ENCODE data around the gene UBE2L6.

DNA sequence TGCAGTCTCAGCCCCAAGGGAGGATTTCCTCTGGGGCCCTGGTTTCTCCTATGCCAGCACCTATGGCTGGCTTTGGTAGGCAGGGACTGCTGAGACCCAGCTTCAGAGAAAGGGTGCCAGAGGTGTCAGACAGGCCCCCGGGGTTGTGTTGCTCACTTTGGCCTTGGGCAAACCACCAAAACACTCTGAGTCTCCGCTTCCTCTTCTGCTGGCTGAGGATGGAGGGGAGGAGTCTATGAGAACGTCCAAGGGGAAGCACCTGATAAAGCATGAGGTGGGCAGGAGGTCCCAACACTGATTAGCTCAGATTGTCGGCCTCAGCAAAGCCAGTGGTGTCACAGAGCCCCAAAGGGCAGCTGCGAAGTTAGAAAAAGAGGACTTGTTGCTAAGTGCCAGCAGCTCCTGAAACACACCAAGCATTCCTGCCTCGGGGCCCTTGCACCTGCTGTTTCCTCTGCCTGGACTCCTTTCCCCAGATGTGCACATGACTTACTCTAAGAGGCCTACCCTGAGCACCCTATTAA lies 19.6 kb downstream of the UBE2L6 start:
- TF ChIP-seq, protein P1, sequence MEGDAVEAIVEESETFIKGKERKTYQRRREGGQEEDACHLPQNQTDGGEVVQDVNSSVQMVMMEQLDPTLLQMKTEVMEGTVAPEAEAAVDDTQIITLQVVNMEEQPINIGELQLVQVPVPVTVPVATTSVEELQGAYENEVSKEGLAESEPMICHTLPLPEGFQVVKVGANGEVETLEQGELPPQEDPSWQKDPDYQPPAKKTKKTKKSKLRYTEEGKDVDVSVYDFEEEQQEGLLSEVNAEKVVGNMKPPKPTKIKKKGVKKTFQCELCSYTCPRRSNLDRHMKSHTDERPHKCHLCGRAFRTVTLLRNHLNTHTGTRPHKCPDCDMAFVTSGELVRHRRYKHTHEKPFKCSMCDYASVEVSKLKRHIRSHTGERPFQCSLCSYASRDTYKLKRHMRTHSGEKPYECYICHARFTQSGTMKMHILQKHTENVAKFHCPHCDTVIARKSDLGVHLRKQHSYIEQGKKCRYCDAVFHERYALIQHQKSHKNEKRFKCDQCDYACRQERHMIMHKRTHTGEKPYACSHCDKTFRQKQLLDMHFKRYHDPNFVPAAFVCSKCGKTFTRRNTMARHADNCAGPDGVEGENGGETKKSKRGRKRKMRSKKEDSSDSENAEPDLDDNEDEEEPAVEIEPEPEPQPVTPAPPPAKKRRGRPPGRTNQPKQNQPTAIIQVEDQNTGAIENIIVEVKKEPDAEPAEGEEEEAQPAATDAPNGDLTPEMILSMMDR (IDR thresholded peaks at IDR 0.05): no peak
- TF ChIP-seq POLR2A (IDR thresholded peaks at IDR 0.05): no peak
